HuH-7.5 (cell line): ENCODE measurements around the gene TEX14.
"Not testable (repeated sequence)": the region's sequence is repeated elsewhere in the genome, so short reads cannot be mapped to it uniquely, and the experiment has no call there.

Source experiments
- DNase-seq: peaks from one replicate; pipeline ENCODE4 v3.0.0; 2011; ENCODE audit warnings: low spot score

TEX14 gene

GRCh38 chr17:58686980-58687379 is 4.9 kb downstream of the TEX14 start:
- no peak for DNase-seq

GRCh38 chr17:58684462-58684861 is 7.4 kb downstream of the TEX14 start:
- not testable (repeated sequence) for DNase-seq

DNA sequence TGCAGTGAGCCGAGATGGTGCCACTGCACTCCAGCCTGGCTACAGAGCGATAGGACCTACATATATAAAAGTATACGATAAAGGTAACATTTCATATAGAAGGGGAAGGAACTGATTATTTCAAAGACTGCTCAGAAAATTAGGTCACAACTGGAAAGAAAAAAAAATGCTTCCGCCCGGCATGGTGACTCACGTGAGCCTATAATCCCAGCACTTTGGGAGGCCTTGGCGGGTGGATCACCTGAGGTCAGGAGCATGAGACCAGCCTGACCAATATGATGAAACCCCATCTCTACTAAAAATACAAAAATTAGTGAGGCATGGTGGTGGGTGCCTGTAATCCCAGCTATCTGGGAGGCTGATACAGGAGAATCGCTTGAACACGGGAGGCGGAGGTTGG is 7.8 kb downstream of the TEX14 start:
- no peak for DNase-seq

DNA sequence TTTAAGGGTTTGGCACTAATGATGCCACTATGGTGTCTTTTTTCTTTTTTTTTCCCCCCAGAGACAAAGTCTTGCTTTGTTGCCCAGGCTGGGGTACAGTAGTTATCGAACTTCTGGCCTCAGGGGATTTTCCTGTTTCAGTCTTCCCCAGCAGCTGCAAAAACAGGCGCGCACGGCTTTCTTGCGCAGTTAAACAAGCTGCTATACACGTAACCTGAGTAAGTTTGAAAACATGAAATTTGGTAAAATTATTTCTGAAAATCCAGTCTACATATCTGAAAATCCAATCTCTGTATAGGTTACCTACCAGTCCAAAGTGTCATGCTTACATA is 11.8 kb downstream of the TEX14 start:
- DNase-seq, result no peak

GRCh38 chr17:58679263-58680037 is 12.4 kb downstream of the TEX14 start:
- no peak for DNase-seq

- DNase-seq, result not testable (repeated sequence)
Observed at GRCh38 chr17:58678287-58678686, 13.6 kb downstream of the TEX14 start.

DNA sequence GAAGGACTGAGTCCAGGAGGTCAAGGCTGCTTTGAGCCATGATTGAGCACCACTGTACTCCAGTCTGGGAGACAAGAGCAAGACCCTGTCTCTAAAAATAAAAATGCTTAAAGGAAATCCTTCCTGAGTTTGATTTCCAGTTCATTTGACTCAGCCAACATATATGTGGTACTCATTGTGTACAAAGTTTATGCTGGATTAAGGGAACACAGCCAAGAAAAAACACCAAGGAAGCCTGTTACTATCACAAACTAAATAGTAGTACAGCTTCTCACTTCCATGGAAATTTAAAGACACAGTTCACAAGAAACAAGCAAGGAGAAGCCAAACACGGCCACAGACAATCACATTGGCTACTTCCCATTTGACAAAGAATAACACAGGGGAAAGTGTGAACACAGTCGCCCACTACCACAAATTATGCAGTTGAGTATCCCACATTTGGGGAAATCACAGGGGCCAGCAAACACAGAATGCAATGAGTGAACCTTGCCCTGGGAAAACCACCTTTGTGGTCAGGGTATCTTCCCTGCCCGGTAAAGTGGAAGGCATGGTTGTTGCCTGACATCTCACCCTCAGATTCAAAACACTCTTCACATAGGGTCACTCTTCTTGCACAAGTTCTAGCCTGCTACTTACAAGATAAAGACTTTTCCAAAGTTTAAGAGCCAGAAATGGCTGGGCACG is 14.5 kb downstream of the TEX14 start:
- DNase-seq, result no peak

DNA sequence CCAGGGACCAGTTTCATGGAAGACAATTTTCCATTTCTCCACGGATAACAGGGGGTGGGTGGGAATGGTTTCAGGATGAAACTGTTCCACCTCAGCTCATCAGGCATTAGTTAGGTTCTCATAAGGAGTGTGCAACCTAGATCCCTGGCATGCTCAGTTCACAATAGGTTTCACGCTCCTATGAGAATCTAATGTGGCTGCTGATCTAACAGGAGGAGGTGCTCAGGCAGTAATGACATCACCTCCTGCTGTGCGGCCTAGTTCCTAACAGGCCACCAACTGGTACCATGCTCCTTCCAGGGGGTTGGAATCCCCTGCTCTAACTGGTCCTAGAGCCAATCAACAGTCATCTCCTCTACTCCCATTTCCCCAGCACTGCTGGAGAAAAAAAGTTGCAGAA is 19.9 kb downstream of the TEX14 start:
- DNase-seq, result no peak

DNA sequence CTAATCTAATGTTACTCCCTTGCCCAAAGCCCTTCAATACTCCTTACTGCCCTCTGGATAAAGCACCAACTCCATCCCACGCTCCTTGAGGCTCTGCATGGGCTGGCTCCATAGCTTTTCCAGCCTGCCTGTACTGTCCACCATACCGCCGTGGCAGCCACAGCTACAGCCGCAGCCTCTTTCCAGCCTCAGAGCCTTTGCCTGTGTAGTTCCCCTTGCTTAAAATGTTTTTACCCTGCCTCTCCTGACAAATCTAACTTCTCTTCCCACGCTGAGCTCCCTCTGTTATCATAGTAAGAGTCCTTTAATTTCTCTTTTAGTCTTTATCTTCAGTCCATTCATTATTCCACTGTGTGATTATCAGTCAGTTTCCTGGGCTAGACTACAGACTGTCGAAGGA is 22.0 kb downstream of the TEX14 start:
- no peak for DNase-seq

- no peak for DNase-seq
Observed at GRCh38 chr17:58668598-58668935, 23.3 kb downstream of the TEX14 start.

DNA sequence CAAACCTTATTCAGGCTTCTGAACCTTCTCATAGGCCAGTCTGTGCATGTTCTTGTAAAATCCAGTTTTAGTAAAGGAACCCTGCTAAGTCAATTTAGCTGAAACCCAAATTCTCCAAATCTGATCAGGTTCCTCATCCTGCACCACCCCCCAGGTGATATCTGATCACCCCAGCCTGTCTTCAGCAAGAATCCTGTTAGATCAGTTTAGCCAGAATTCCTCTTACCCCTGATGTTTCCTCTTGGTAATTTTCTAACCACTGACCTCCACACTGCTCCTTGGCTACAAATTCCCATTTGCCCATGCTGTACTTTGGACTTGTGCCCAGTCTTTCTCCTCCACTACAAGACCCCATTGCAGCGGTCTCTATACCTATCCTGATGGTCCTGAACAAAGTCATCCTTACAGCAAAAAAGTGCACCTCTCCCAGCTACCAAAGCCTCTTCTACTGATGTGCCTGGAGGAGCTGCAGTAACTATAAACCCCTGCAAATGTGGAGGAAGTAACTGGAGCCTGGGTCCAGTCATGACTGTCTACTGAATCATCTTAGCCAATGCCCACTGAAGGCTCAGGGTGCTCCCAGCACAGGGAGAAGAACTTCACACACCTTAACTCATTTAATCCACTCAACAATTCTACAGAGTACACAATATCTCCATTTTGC is 23.8 kb downstream of the TEX14 start:
- DNase-seq, result no peak

GRCh38 chr17:58666858-58667267 is 25.0 kb downstream of the TEX14 start:
- no peak for DNase-seq

- DNase-seq, result no peak
Observed at GRCh38 chr17:58665946-58666857, 25.6 kb downstream of the TEX14 start.

GRCh38 chr17:58664302-58664701 is 27.5 kb downstream of the TEX14 start:
- no peak for DNase-seq

- no peak for DNase-seq
Observed at GRCh38 chr17:58661499-58661898, 30.3 kb downstream of the TEX14 start.

GRCh38 chr17:58660621-58661020 is 31.2 kb downstream of the TEX14 start:
- DNase-seq, result no peak

- DNase-seq, result not testable (repeated sequence)
Observed at GRCh38 chr17:58659714-58660084, 32.1 kb downstream of the TEX14 start.

- peak; percentile 93 for DNase-seq
Observed at GRCh38 chr17:58658804-58659713, 32.8 kb downstream of the TEX14 start.

- DNase-seq, result not testable (repeated sequence)
Observed at GRCh38 chr17:58657962-58658803, 33.7 kb downstream of the TEX14 start.

DNA sequence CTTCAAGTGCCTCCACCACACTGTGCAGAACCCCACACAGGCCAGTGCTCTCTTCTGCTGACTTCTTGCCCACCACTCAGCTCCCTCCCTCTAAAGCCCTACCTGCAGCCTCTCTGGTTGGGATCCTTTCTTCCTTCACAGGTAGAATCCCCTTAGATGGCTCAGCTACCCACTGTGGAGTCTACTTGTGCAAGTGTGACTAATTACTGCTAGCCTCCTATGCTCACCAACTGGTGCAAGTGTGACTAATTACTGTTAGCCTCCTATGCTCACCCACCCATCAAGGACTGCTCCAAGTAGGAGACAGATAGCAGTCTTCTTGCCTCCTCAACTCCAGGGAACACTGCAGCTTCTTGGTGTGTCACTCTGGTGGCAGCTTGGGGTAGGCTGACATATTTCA is 43.6 kb downstream of the TEX14 start:
- no peak for DNase-seq
